Stimulated activated naive CD4-positive, alpha-beta T cell treated with Interleukin-2 at 50 U/mL for 16 hours (primary cell): Measurements from ENCODE around the gene RAF1.
A peak's percentile ranks its signal among the peaks of the same experiment; 100 is the strongest.
"Not testable (repeated sequence)": the region's sequence is repeated elsewhere in the genome, so short reads cannot be mapped to it uniquely, and the experiment has no call there.

Experiments used
- DNase-seq: peaks from one replicate; lab custom pipeline; 2025; lab: John Stamatoyannopoulos, UW

Gene RAF1

GRCh38 chr3:12675115-12675810 is 11.3 kb upstream of the RAF1 start:
- DNase-seq, result no peak

- not testable (repeated sequence) for DNase-seq
Observed at GRCh38 chr3:12673956-12674736, 10.2 kb upstream of the RAF1 start.

GRCh38 chr3:12671120-12671450 is 7.2 kb upstream of the RAF1 start:
- no peak for DNase-seq

- no peak for DNase-seq
Observed at GRCh38 chr3:12670365-12671119, 6.6 kb upstream of the RAF1 start.

GRCh38 chr3:12663401-12663935 is 449 bp downstream of the RAF1 start:
- peak; percentile 67 for DNase-seq

GRCh38 chr3:12662593-12663400 is 1.1 kb downstream of the RAF1 start:
- peak; percentile 31 for DNase-seq

GRCh38 chr3:12661926-12662592 is 1.9 kb downstream of the RAF1 start:
- DNase-seq, result no peak

- DNase-seq, result not testable (repeated sequence)
Observed at GRCh38 chr3:12661375-12661774, 2.5 kb downstream of the RAF1 start.

- DNase-seq, result no peak
Observed at GRCh38 chr3:12660196-12660595, 3.7 kb downstream of the RAF1 start.

GRCh38 chr3:12659316-12660015 is 4.5 kb downstream of the RAF1 start:
- DNase-seq, result no peak

GRCh38 chr3:12658593-12659058 is 5.3 kb downstream of the RAF1 start:
- no peak for DNase-seq

GRCh38 chr3:12656850-12657249 is 7.1 kb downstream of the RAF1 start:
- DNase-seq, result no peak

- DNase-seq, result no peak
Observed at GRCh38 chr3:12656193-12656592, 7.7 kb downstream of the RAF1 start.

GRCh38 chr3:12655701-12656100 is 8.2 kb downstream of the RAF1 start:
- no peak for DNase-seq

- DNase-seq, result no peak
Observed at GRCh38 chr3:12653747-12654146, 10.2 kb downstream of the RAF1 start.

GRCh38 chr3:12648384-12648959 is 15.4 kb downstream of the RAF1 start:
- DNase-seq, result no peak

- DNase-seq, result no peak
Observed at GRCh38 chr3:12644331-12644937, 19.5 kb downstream of the RAF1 start.

GRCh38 chr3:12643724-12644123 is 20.2 kb downstream of the RAF1 start:
- no peak for DNase-seq

- no peak for DNase-seq
Observed at GRCh38 chr3:12643010-12643380, 20.9 kb downstream of the RAF1 start.

- not testable (repeated sequence) for DNase-seq
Observed at GRCh38 chr3:12640853-12641252, 23.1 kb downstream of the RAF1 start.
